Lung (tissue), 12 donors: ENCODE data around the gene ELL3. TPM values are rescaled to one million over a fixed set of nuclear protein-coding genes. Genes with fewer than 3 reads are reported as not detected.

Experiments
- ATAC-seq: fragments of 200-7000 bp; cut with Tn5 transposase; one replicate; pipeline ENCODE4 v1.9.1; 2020; ENCODE audit warnings: moderate number of reproducible peaks; ENCODE audit not compliant: insufficient read depth, low FRiP score
- DNase-seq, 3 donors: peaks; one replicate each; pipeline ENCODE4 v3.0.0-alpha.2; 2013 to 2017
- H3K27ac ChIP-seq, 2 donors: one replicate each; pipeline ENCODE4 v1.5.1; 2013; ENCODE audit warnings: mild to moderate bottlenecking in 2 of 2, moderate library complexity in 2 of 2, control low read depth in 1 of 2, inconsistent platforms in 1 of 2, low read depth in 1 of 2, low read length in 1 of 2
- H3K27me3 ChIP-seq, 3 donors: one replicate each; pipeline ENCODE4 v1.5.1; 2013; ENCODE audit warnings: low read length in 2 of 3; ENCODE audit not compliant: control insufficient read depth in 3 of 3, insufficient read depth in 3 of 3
- H3K36me3 ChIP-seq, 4 donors: one replicate each; pipeline ENCODE4 v1.5.1; 2013; ENCODE audit warnings: low read length in 4 of 4, mild to moderate bottlenecking in 1 of 4, moderate library complexity in 1 of 4; ENCODE audit not compliant: control insufficient read depth in 4 of 4, insufficient read depth in 4 of 4
- H3K4me1 ChIP-seq, 5 donors: one replicate each; pipeline ENCODE4 v1.5.1; 2013; ENCODE audit warnings: low read length in 5 of 5, mild to moderate bottlenecking in 2 of 5, moderate library complexity in 1 of 5; ENCODE audit not compliant: control insufficient read depth in 5 of 5, insufficient read depth in 5 of 5
- H3K4me3 ChIP-seq: one replicate; pipeline ENCODE4 v1.5.1; 2013; ENCODE audit warnings: mild to moderate bottlenecking, control low read depth, moderate library complexity
- H3K9ac ChIP-seq, 2 donors: one replicate each; pipeline ENCODE4 v1.5.1; 2013; ENCODE audit warnings: low read length in 2 of 2, control low read depth in 1 of 2; ENCODE audit not compliant: insufficient read depth in 1 of 2
- H3K9me3 ChIP-seq, 4 donors: one replicate each; pipeline ENCODE4 v1.5.1; 2013; ENCODE audit warnings: low read length in 3 of 4, mild to moderate bottlenecking in 1 of 4, moderate library complexity in 1 of 4; ENCODE audit not compliant: control insufficient read depth in 4 of 4, insufficient read depth in 3 of 4
- WGBS, 2 donors: extraction: QIAGEN DNeasy Blood & Tissue Kit; methylation state at CpG; one replicate each; pipeline ENCODE4 v1.1.7; 2013; 5-methylcytosine and 5-hydroxymethylcytosine counted together
- polyA plus RNA-seq, 2 donors: library from polyadenylated mRNA; stranded (reverse); fragments of 200-250 nt; gene quantifications; one replicate each; pipeline ENCODE4 v1.2.1, GENCODE V29; 2013
- total RNA-seq, 2 donors: library from RNA; depleted of rRNA in 1 of 2; stranded (reverse); fragments of >200 nt in 1 of 2; gene quantifications; one replicate each; pipeline ENCODE4 v1.2.1, GENCODE V29; 2014 to 2021
- TF ChIP-seq, protein P1 (sequence below): IDR thresholded peaks from 2 replicates; pipeline ENCODE4 v1.5.1; 2012; ENCODE audit warnings: mild to moderate bottlenecking; ENCODE audit errors: control extremely low read depth, extremely low read depth
- donor health status: control.
- donor health status: control.
- donor health status: Bipolar disorder and iron deficiency.
- donor health status: healthy.
- donor health status: DM: yes; HTN: yes; CAD: no.

Gene ELL3
- total and polyA plus RNA-seq, 4 donors, result 3.6 to 15.5 (median 4.5) TPM

DNA sequence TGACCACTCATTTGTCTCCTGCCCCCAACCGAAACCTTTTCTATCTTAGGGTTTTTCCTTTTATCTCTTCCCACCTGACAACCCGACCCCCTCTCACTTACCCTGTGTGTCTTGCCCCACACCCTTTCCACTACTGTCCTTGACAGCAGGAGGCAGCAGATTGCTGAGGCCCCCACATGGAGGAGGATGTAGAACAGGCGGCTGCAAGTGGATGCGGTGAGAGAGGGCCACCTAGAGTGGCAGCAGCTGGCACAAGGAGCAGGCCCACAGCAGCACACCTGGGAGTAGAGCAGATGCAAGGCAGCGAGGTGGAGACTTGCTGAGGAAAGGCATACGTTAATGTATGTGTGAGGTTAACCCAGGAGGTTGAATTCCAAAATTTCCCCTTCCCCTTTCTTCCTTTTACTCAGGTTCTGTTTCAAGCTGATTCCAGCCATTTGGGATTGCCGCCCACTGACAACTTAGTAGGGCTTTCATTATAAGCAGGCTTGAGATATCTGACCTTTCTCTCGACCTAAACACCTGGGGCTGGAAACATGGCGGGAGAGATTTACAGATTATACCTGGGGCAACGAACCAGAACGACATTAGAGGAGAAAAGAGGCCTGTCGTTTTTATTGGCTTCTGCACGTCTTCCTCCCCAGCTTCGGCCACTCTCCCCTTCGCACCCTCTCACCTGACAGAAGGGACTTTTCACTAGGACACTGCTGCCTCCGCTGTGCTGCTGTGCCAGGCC is 22.6 kb upstream of the ELL3 start:
- WGBS, 2 donors, result 92 to 93% methylated on average over 16 of the region's 16 CpGs
- peaks cover 5 to 27% (median 14%) of the 10 kb centered on the region in 5 donors for H3K4me1 ChIP-seq
- TF ChIP-seq, protein P1, sequence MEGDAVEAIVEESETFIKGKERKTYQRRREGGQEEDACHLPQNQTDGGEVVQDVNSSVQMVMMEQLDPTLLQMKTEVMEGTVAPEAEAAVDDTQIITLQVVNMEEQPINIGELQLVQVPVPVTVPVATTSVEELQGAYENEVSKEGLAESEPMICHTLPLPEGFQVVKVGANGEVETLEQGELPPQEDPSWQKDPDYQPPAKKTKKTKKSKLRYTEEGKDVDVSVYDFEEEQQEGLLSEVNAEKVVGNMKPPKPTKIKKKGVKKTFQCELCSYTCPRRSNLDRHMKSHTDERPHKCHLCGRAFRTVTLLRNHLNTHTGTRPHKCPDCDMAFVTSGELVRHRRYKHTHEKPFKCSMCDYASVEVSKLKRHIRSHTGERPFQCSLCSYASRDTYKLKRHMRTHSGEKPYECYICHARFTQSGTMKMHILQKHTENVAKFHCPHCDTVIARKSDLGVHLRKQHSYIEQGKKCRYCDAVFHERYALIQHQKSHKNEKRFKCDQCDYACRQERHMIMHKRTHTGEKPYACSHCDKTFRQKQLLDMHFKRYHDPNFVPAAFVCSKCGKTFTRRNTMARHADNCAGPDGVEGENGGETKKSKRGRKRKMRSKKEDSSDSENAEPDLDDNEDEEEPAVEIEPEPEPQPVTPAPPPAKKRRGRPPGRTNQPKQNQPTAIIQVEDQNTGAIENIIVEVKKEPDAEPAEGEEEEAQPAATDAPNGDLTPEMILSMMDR, result no peak
- no peaks in the 10 kb centered on the region for H3K9me3 ChIP-seq
- no peak for DNase-seq
- no peaks in the 10 kb centered on the region for H3K27me3 ChIP-seq
- H3K9ac ChIP-seq, result no peak overlapping the region
- ATAC-seq, result no peak
- H3K4me3 ChIP-seq, result no peak overlapping the region
- H3K36me3 ChIP-seq, result peaks cover 0 to 48% (median 32%) of the 10 kb centered on the region in 4 donors
- peak overlapping the region in 1 of 2 donors; percentile 95 for H3K27ac ChIP-seq

DNA sequence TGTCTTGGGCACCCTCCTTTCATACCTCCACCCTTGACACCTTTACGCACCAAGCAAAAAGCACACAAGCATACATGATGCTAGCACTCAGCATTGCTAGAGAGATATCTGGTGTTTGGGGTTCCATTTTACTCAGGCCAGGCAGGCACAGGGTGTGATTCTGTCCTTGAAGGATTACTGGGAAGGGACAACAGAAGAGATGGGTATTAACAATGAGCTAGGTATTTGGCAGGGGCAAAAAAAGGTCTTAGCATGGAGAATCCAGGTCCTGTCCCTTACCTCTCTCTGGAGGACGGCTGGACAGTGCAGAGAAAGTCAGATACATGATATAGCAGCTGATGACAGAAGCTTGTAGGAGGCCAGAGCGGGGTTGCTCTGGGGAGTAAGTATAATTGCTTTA is 19.8 kb upstream of the ELL3 start:
- TF ChIP-seq, protein P1, result no peak
- H3K36me3 ChIP-seq, result peaks cover 0 to 49% (median 32%) of the 10 kb centered on the region in 4 donors
- WGBS, 2 donors, result 93 to 94% methylated on average over 3 of the region's 3 CpGs

DNA sequence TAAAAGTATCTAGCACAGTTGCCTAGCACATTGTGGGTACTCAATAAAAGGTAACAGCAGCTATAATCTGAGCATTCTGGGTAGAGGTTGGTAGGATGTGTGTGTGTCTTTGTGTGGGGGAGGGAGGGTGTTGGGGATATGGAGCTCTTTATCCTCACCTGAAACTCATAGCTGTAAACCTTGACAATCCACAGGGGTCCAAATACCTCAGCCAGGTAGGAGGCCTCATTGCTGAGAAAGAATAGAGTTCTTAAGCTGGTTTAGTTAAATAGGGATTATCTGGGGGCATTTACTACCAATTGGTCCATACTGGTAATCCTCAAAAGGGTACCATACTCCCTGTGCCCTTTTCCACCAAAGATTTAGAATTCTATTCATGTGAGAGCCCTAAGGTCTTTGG is 19.2 kb upstream of the ELL3 start:
- TF ChIP-seq, protein P1, result no peak
- Histone ChIP-seq H3K27ac (no peak overlapping the region), H3K9me3 (no peaks in the 10 kb centered on the region), H3K9ac (no peak overlapping the region), H3K4me1 (peaks cover 3 to 35% (median 19%) of the 10 kb centered on the region in 5 donors), H3K4me3 (no peak overlapping the region), H3K27me3 (no peaks in the 10 kb centered on the region), H3K36me3 (peaks cover 0 to 49% (median 29%) of the 10 kb centered on the region in 4 donors)
- DNase-seq (no peak), ATAC-seq (no peak)

More for the DNA sequence above, 19.8 kb upstream of the ELL3 start:
- H3K27me3 ChIP-seq, result no peaks in the 10 kb centered on the region
- DNase-seq, result no peak
- H3K9me3 ChIP-seq, result no peaks in the 10 kb centered on the region
- no peak for ATAC-seq
- peaks cover 5 to 35% (median 24%) of the 10 kb centered on the region in 5 donors for H3K4me1 ChIP-seq
- no peak overlapping the region for H3K4me3 ChIP-seq
- H3K9ac ChIP-seq, result no peak overlapping the region
- no peak overlapping the region for H3K27ac ChIP-seq
